Prostate gland (tissue), 2 donors: ENCODE data around the gene STEEP1.

ENCODE experiments used
- CTCF ChIP-seq, 4 experiments: fragments of 200-600 bp in 2 of 4; fragments of 450-650 bp in 2 of 4; sonication (generic) in 2 of 4; IDR thresholded peaks; 1 replicate in 3 of 4; 2 replicates in 1 of 4; pipeline ENCODE4 v1.5.1; 2016 to 2019; ENCODE audit warnings: antibody characterized with exemption in 4 of 4, mild to moderate bottlenecking in 2 of 4, moderate library complexity in 2 of 4
- POLR2A ChIP-seq: fragments of 450-650 bp; IDR thresholded peaks from one replicate; pipeline ENCODE4 v1.6.1; 2016; ENCODE audit warnings: antibody characterized with exemption, mild to moderate bottlenecking
- POLR2AphosphoS5 ChIP-seq: sonication (generic); formaldehyde crosslinking; IDR thresholded peaks from one replicate; pipeline ENCODE4 v1.6.1; 2017; ENCODE audit warnings: antibody characterized with exemption

GRCh38 chrX:119523664-119524184 lies 41.5 kb downstream of the STEEP1 start:
- no peak for TF ChIP-seq POLR2A
- no peak for TF ChIP-seq CTCF (IDR thresholded peaks at IDR 0.05)
- TF ChIP-seq POLR2AphosphoS5: no peak
